CD1c-positive myeloid dendritic cell (primary cell): ENCODE measurements around the gene DPM1.

ENCODE experiments used
- DNase-seq: peaks from one replicate; pipeline ENCODE4 v3.0.0-alpha.2; 2016; ENCODE audit errors: extremely low spot score

DPM1 gene

DNA sequence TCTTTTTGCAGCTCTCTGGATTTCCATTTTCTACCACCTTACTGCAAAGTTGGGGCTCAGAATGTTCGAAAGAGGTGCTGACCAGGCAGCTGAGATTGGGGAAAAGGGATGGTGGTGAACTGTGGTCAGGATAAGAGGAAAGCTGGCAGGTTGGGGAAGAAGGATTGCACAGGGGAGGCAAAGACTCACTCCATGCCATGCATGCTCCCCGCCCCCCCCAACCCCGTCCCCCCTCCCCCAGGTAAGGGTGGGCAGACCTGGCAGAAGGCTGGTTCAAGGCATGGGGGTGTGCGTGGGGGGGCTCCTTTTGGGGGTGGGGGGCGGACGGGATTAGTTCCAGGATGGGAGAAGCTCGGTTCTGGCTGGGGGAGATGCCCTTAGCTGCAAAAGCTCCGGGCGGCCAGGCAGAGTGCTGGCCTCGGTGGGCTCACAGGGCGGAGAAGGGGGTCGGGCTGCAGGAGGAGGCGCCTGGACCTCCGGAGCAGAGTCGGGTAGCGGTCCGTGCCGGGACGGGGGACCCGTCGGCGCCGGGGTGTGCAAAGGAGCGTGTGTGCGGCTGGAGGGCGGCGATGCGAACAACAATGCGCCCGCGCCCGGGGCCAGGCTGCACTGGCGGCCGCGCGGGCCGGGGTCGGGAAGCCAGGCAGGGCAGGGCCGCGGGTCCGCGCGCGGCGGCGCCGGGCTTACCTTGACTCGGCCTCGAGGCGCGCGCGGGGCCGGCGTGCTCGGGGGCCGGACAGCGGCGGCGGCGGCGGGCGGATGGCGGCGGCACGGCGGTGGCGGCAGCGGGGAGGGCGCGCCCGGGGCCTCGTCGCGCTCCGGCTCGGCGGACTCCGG, 28.0 kb downstream of the DPM1 start:
- DNase-seq: peak; percentile 31

DNA sequence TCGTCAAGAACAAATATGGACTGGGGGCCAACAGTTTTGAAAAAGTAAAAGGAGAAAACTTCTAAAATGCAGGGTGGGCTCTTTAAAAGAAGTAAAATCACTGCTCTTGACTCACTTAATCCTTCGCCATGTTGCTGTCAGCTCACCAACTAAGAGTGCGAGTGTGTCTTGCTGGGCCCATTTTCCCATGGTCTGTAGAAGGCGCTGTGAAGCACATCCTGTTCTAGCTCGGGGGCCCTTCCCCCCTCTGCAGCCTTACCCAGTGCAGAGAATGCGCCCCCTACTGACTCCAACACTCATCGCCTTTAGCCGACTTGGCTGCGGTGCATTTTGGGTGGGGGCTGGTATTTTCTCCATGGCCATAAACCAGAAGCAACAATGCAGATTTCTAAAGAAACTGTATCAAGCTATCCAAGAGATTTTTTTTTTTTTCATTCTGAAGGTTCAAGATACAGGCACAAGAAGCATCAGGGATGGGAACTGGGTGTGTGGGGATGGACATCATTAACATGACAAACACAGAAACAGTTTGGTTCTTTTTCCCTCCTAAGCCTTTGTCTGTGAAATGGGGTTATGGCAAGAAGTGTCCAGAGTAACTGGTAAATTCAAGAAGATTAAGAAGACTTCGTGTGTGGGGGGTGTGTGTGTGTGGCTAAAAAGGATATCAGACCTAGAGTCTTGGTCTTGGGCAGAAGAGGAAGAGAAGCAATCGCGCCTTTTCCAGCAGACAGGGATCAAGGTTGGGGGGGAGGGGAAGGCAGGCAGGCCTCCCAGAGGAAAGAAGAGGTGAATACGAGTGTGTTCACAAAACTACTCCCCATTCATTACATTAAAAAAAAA, 28.8 kb downstream of the DPM1 start:
- DNase-seq: peak; percentile 95

DNA sequence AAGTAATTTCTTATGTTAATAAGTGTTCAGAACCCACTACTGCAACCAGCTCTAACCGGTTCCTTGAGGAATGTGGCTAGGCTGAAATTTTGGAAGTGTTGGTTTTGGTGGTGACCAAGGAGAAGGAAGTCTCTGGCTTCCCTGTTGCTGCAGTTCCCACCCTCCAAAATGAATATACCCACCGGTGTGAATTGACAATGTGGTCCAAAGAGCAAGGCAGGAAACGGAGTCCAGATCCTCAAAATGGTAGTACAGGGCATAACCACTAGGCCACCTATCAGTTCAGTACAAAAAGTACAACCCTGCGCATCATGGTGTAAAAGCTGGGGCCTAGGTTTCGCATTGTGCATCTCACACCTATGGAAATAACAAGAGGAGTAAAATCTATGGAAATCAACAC, 29.9 kb downstream of the DPM1 start:
- DNase-seq: no peak

DNA sequence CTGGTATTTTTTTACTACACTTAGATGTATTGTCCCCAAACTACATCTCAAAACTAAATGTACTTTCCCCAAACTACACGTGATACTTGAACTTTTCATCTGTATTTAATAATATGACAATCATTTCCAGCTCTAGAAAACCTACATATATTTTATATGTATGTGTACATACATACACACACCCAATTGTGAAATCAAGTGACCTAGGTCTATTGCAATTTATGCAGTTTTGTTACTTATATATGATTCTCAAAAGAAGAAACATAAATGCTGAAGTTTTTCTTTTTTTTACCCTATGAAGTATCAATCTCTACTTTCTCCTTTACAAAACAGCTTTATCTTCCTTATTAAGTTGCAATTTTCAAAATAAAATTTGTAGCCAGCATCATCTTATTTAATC, 31.8 kb downstream of the DPM1 start:
- DNase-seq: no peak

DNA sequence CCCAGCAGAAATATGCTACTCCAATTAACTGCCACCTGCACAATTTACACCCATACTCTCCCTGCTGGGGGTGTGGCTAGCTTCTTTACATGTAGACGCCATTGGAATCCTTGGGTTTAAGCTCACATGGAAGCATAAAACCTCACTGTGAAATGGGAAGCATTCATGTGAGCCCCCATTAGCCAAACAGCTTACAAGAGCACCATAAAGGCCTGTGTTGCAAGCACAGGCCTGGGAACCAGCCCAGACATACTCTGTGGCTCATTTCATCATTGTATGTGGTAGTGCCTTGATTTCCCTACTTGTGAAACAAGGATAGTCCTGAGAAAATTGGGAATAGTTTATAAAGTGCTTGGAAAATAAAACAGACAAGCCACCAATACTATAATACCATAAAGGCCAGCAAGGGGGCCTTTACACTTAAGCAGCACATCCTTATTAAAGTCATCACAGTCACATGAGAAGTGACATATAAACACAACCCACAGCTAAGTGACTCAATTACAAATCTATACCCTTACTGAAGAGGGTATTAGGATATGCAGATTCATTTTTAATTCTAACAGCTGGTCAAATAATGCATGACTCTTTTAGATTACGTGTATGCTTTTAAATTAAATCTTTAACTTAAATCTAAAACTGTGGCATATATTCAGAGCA, 33.9 kb downstream of the DPM1 start:
- DNase-seq: no peak

DNA sequence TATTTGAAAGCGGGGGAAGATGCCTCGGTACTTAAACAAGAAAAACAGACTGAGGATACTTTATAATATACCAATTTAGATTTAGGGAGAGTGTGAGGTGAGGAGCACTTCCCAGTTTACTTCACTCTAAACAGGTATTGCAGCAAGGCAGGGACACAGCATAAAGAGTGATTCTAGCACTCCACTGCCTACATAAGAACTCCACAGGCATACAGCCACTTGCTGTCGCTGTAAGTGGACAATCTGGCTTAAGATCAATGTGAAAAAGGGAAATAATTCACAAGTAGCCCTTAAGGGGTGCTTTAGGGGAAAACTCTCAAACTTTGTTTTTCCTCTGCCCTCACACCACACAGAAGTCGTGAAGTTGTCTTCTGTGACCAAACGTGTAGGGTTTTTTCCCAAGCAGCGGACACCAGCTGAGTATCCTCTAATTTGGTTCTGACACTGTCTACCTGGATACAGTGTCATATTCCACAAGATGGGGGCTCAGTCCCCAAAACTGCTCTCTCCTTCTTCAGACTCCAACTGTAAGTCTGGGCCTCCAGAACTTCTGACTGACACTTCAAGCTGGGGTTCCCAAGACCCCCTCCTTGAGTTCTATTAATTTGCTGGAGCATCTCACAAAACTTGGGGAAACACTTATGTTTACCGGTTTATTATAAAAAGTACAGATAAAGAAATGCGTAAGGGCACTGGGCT, 36.4 kb downstream of the DPM1 start:
- no peak for DNase-seq

DNA sequence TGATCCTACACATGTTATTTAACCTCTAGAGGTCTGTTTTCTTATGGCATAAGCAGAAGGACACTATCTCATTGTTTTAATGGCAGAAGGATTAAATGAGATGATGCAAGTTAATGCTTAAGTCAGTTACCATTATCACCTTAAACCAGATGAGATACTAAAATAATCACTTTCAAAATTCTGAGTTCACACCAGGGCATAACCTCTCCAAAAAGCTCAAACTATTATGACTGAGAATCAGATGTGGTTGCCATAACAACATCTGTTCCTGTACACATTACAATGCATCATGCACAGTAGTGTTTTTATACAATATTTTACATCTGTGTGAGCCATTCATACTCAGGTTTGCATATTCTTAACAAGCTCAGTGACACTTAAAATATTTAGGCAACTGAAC, 37.3 kb downstream of the DPM1 start:
- DNase-seq: no peak

DNA sequence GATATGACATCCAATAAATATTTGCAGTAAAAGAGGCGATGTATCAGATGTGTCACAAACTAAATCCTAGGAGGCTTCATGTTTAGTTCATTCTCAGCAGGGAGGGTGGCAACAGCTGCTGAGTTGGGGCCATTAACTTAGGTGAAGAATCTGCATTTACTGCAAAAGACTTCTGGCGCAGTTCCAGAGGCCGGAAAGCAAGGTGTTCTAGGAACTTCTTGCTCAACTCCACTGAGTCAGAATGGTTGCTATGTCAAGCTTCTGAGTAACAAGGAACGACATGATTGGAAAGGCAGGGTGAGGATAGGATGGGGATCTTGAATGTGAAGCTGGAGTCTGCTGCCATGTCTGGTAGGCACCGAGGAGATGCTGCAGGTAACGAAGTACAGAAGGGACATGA, 38.8 kb downstream of the DPM1 start:
- DNase-seq: no peak

DNA sequence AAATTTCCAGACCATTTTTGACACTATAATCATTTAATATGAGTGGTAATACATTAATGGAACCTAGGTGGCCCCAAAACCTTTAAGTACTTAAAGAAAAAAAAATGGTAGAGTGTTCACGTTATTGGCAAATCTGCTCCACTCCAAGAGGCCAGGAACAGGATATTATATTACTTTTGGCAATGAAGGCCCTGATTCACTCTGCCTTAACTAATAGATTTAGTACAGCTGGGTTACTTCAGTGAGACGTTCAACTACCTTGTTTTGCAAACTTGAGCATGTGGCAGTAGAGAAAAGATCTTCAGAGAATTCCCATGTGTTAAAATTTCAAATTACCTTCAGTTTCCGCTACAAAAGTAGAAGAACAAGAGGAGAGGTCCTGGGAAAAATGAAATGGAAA, 39.9 kb downstream of the DPM1 start:
- no peak for DNase-seq

DNA sequence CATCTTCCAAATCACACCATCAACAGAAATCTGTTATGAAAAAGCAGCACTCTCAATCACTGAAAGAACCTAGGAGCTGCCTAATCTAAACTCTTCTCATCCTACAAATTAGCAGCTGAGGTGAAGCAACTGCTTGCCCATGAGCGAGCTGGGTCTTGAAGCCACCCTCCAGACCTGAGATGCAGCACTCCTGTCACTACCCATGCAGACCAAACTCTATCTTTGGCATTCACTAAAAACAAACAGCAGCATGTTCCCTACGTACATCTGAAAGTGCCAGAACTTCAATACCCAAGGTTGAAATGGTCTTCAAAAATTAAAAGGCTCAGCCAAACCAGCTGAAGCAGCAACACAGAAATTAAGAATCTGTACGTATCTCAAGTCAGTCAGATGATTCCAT, 41.4 kb downstream of the DPM1 start:
- no peak for DNase-seq

DNA sequence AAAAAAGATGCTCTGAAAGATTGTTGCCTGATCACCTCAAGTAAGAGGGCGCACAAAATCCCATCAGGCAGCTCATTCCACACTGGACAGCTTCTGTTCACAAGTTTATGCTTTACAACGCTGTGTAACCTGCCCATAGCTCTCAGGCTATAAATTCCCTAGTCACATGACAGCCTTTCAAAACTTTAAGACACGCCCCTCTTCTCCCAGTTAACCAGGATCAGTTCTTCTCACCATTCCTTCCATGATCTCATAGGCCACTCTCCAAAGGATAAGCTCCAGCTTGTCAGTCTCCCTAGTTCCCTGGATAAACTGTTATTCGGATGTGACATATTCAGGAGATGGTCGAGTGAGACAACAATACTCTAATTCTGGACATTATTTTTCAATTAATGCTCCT, 42.1 kb downstream of the DPM1 start:
- no peak for DNase-seq

DNA sequence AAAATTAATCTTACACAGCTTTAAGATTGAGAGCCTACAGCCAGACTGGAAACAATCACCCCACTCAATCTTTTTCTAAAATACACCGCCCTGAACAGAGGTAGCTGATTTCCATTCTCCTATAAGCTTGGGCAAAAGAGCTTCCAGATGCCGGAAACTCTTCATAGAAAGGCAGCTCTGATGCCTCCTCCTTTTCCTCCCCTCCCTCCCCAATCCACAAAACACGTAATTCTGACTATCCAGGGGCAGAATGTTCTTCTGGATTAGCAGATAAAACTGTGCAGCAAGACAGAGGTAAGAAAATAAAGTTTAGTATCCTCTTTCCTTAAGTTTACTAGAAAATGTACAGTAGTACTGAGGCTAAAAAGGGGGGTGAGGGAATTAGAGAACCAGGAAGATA, 42.9 kb downstream of the DPM1 start:
- no peak for DNase-seq

DNA sequence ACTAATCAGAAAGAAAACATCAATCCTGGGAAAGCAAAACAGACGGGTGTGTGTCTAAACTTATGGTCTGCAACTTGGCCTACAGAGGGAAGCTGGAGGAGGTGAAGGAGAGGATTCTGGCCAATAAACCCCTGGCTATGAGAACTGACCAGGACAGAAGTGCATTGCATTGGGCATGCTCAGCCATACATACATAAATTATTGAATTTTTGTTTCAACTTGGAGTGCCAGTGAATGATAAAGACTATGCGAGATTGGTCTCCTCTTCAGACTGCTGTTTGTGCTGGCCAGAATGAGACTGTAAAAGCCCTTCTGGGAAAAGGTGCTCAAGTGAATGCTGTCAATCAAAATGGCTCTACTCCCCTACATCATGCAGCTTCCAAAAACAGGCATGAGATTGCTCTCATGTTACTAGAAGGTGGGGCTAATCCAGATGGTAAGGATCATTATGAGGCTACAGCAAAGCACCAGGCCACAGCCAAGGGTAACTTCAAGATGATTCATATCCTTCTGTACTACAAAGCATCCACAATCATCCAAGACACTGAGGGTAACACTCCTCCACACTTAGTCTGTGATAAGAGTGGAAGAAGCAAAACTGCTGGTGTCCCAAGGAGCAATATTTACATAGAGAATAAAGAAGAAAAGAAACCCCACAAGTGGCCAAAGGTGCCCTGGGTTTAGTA, 44.5 kb downstream of the DPM1 start:
- DNase-seq: no peak

DNA sequence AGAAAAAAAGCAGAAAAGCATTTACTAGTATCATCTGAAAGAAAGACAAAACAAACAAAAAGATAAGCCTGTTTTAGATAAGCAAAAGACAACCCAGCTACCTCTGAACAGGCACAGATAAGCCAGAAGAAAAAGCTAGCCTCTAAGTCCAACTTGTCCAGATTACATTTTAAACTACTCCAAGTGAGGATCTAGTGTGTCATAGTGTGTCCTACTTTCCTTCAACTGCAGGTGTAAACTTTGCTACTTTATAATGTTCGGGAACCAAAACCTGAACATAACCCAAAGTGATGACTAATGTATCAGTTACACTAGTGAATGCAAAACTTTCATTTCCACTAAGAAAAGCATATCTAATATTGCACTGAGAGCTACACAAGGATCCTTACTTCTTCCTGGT, 46.6 kb downstream of the DPM1 start:
- DNase-seq: no peak

DNA sequence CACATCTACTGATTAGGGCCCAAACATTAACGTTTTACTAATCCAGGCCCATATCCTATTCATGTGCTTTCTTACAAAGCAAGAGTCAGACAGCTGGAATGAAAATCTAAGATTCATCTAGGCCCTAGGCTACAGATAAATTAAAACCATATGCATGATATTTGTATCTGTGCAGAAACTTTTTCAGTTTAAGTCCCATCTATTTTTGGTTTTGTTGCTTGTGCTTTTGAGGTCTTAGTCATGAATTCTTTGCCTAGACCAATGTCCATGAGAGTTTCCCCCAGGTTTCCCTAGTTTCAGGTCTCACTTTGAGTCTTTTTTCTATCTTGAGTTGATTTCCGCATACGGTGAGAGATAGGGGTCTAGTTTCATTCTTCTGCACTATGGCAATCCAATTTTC, 47.3 kb downstream of the DPM1 start:
- DNase-seq: no peak

DNA sequence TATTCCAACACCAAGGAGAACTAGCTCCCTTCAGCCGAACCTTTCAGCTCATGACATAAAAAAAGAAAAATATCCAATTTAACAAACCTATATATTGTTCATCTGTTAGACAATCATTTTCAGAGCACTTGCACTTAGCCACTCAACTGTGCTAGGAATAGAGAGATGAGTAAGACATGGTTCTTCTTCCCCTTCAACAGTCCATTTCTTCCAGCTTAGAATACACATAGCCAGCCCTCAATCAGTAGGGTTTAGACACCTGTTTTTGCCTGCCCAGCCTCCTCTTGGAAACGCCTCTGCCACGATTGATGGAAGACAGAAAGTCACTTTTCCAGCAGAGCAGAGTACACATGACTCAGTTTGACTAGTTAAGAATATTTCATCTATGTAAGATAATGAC, 48.9 kb downstream of the DPM1 start:
- DNase-seq: no peak

DNA sequence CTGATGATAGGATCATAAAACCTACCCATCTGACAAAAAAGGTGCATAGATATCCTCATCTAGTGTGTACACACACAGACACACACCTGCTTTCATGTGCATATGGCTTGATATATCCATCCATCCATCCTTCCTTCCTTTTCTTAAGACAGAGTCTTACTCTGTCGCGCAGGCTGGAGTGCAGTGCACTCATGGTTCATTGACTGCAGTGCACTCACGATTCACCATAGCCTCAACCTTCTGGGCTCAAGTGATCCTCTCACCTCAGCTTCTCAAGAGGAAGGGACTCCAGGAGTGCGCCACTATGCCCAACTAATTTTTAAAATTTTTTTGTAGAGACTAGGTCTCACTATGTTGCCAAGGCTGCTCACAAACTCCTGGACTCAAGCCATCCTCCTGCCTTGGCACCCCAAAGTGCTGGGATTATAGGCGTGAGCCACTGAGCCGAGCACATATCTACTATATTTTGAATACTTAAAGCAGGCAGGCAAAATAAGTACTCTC, 54.2 kb downstream of the DPM1 start:
- no peak for DNase-seq

DNA sequence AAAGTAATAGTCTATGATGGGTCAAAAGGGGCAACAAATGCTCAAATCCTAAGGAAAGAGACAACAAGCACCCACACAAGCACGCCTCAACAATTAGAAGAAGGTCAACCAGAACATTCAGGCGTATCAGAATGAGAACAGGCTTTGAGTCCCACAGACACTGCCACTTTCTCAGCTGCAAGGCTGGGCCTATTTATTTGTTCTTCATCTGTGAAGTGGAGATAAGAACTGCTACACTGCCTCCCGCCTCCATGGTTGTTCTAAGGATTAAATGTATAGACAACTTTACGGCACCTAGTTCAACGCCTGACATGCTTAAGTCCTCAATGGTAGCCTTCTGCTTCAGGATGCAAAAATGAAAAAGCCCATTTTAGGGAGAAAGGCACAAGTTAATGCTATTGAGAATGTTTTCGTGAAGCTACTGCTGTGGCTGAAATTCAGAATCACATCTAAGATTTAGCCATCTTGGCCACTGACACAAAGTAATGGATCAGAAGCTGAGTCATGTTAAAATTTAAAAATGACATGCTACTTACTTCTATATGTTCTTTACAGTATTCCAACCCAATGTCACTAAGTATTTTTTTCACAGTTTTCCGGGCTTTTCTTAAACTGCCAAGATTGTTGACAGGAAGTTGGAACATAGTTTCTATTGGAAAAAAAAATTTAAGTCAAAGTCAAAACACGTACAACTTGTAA, 54.8 kb downstream of the DPM1 start:
- DNase-seq: no peak

DNA sequence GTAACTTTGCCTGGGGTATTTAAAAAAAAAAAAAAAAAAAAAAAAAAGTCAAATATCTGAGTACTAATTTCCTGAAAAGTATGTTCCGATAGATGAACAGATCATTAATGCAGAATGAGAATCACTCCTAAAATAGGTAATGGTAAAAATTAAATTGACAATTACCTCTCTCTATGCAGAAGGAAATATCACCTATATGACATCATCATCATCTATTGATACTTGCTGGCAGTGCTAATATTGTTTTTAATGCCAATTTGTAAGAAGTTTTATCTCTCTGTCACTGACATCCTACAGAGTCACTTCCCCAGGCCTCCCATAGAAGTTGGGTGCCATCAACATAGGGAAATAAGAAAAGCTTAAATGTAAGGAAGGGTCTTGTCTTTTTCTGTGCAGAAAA, 57.0 kb downstream of the DPM1 start:
- DNase-seq: no peak

DNA sequence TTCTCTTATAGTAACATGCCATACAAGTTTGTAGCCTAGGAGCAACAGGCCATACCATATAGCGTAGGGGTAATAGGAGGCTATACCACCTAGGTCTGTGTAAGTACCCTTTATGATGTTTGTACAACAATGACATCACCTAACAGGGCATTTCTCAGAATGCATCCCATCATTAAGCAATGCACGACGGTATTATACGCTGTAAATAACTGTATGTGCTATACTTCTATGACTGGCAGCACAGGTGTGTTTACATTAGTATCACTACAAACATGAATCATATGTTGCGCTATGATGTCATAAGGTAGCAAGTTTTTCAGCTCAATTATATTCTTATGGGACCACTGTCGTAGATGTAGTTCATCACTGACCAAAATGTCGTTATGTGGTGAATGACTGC, 58.1 kb downstream of the DPM1 start:
- DNase-seq: no peak

DNA sequence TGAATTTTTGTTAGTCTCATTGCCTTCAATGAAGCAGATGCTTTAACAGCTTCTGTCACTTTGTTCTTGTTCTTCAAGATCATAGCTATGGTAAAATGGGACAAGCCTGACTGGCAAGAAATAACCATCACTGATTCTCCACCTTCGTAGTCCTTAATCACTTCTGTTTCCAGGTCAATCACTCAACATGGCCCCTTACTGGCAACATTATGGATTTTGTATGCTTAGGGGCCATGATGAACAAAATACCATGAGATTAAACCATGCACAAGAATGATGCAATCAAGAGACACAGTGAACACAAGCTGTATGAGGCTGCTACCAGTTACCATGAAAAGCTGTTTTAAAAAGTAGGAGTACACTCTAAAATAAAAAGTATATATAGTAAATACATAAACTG, 59.9 kb downstream of the DPM1 start:
- DNase-seq: no peak
